Femur (tissue), 1 donor: ENCODE measurements around the gene IDI1.

ENCODE experiments used
- DNase-seq: peaks from one replicate; pipeline ENCODE4 v3.0.0-alpha.2; 2017

Gene IDI1

DNA sequence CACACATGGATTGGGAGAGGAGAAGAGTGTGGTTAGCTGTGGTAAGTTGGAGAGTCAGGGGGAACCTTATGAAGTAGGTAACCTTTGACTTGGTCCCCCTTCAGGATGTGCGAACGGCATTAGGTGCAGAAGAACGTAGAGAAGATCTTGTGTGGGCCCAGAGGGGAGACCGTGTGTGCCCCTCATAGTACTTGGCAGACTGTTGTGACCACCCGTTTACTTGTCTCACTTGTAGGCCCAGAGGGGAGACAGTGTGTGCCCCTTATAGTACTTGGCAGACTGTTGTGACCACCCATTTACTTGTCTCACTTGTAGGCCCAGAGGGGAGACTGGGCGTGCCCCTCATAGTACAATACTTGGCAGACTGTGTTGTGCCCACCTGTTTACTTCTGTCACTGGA is 58.1 kb downstream of the IDI1 start:
- no peak for DNase-seq
